Osteoblast (primary cell): ENCODE measurements around the gene PRPSAP2. TPM values are rescaled to one million over a fixed set of nuclear protein-coding genes. Genes with fewer than 3 reads are reported as not detected.

Experiments
- DNase-seq: peaks from one replicate; pipeline ENCODE4 v3.0.0; 2011; ENCODE audit warnings: low spot score, mixed read lengths; ENCODE audit not compliant: insufficient read length; ENCODE audit errors: missing footprints
- H2AFZ ChIP-seq: 2 replicates; pipeline ENCODE4 v1.6.0; 2011; ENCODE audit warnings: mild to moderate bottlenecking, low read length
- H3K27ac ChIP-seq: 2 replicates; pipeline ENCODE4 v1.5.1; 2011; ENCODE audit warnings: mild to moderate bottlenecking, low read depth, low read length, moderate library complexity
- H3K27me3 ChIP-seq: 2 replicates; pipeline ENCODE4 v1.6.0; 2012; ENCODE audit warnings: mild to moderate bottlenecking, control low read depth, inconsistent platforms, low read length, moderate library complexity; ENCODE audit not compliant: insufficient read depth
- H3K36me3 ChIP-seq: 2 replicates; pipeline ENCODE4 v1.5.1; 2011; ENCODE audit warnings: mild to moderate bottlenecking, low read length, control low read depth, moderate library complexity; ENCODE audit not compliant: insufficient read depth
- H3K4me1 ChIP-seq: 2 replicates; pipeline ENCODE4 v1.5.1; 2011; ENCODE audit warnings: mild to moderate bottlenecking, low read length, control low read depth, moderate library complexity; ENCODE audit not compliant: insufficient read depth
- H3K4me2 ChIP-seq: 2 replicates; pipeline ENCODE4 v1.6.0; 2011; ENCODE audit warnings: mild to moderate bottlenecking, low read length; ENCODE audit not compliant: insufficient read depth
- H3K4me3 ChIP-seq: fragments of 200-600 bp; sonication (generic); 3 replicates; pipeline ENCODE4 v1.5.1; 2012; ENCODE audit warnings: mild to moderate bottlenecking, low read length, inconsistent platforms; ENCODE audit not compliant: insufficient read depth
- H3K79me2 ChIP-seq: 2 replicates; pipeline ENCODE4 v1.6.0; 2012; ENCODE audit warnings: mild to moderate bottlenecking, low read length, control low read depth, inconsistent platforms; ENCODE audit not compliant: insufficient read depth
- H3K9me3 ChIP-seq: 2 replicates; pipeline ENCODE4 v1.5.1; 2011; ENCODE audit warnings: low read depth, low read length, control low read depth
- H4K20me1 ChIP-seq: 2 replicates; pipeline ENCODE4 v1.6.0; 2012; ENCODE audit warnings: mild to moderate bottlenecking, low read length, control low read depth; ENCODE audit not compliant: insufficient read depth
- total RNA-seq: library from RNA; depleted of rRNA; stranded (reverse); fragments of >200 nt; gene quantifications from 2 replicates; pipeline ENCODE4 v1.2.3, GENCODE V29; 2012
- TF ChIP-seq, protein P1 (sequence below): IDR thresholded peaks from 2 replicates; pipeline ENCODE4 v1.5.1; 2011; ENCODE audit warnings: mild to moderate bottlenecking, low read depth, low read length, moderate library complexity; ENCODE audit errors: extremely low read depth

Gene PRPSAP2
- total RNA-seq, 1 donor = 23.9 TPM

DNA sequence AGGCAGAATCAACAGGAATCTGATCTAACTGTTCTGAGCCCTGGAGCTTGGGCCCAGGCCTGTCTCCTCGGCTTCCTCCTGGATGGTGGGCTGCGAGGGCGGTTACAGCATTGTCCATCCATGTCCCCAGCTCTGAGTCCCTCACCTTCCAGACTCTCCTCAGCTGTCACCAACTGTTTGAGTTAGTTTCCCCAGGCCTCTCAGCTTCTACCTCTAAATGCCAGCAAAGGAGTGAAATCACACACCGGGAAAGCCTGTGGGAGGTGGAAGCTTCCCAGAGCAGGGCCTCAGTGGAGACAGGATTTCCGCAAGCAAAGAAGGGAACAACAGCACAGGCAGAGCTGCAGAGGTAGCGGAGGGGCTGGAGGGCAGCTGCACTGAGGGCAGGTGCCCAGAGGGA, 9.4 kb upstream of the PRPSAP2 start:
- H3K79me2 ChIP-seq = no peaks in the 10 kb centered on the region
- no peaks in the 10 kb centered on the region for H3K4me1 ChIP-seq
- no peak overlapping the region for H3K4me3 ChIP-seq
- H4K20me1 ChIP-seq = no peaks in the 10 kb centered on the region
- DNase-seq = no peak
- H3K27ac ChIP-seq = no peak overlapping the region
- H3K4me2 ChIP-seq = no peak overlapping the region
- no peaks in the 10 kb centered on the region for H3K9me3 ChIP-seq
- no peak overlapping the region for H2AFZ ChIP-seq
- no peaks in the 10 kb centered on the region for H3K27me3 ChIP-seq
- TF ChIP-seq, protein P1, sequence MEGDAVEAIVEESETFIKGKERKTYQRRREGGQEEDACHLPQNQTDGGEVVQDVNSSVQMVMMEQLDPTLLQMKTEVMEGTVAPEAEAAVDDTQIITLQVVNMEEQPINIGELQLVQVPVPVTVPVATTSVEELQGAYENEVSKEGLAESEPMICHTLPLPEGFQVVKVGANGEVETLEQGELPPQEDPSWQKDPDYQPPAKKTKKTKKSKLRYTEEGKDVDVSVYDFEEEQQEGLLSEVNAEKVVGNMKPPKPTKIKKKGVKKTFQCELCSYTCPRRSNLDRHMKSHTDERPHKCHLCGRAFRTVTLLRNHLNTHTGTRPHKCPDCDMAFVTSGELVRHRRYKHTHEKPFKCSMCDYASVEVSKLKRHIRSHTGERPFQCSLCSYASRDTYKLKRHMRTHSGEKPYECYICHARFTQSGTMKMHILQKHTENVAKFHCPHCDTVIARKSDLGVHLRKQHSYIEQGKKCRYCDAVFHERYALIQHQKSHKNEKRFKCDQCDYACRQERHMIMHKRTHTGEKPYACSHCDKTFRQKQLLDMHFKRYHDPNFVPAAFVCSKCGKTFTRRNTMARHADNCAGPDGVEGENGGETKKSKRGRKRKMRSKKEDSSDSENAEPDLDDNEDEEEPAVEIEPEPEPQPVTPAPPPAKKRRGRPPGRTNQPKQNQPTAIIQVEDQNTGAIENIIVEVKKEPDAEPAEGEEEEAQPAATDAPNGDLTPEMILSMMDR = no peak
- H3K36me3 ChIP-seq = no peaks in the 10 kb centered on the region

DNA sequence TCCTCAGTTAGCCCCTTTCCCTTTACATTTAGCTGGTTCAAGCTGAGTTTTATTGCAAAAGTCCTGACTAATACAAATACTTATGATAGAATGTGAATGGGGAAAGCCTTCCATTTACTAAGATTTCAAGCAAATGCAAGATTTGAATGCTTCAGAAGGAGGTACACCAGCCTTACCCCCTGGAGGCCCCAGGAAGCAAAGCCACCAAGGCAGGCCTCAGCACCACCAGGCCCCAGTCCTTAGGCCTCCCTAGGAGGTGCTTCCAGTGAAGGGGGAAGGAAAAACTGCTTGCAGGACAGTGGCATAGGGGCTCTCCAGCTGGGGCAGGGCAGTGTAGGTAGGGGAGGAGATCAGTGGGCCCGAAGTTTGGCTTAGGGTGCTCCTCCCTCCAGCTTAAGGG, 7.3 kb upstream of the PRPSAP2 start:
- Histone ChIP-seq H3K36me3 (no peaks in the 10 kb centered on the region), H2AFZ (peak overlapping the region; percentile 73), H3K4me3 (no peak overlapping the region), H3K4me1 (peaks cover 10% of the 10 kb centered on the region), H3K9me3 (no peaks in the 10 kb centered on the region), H3K27ac (peak overlapping the region; percentile 10), H3K79me2 (peaks cover 13% of the 10 kb centered on the region), H4K20me1 (no peaks in the 10 kb centered on the region), H3K27me3 (no peaks in the 10 kb centered on the region), H3K4me2 (no peak overlapping the region)
- TF ChIP-seq, protein P1 = no peak
- DNase-seq = no peak

DNA sequence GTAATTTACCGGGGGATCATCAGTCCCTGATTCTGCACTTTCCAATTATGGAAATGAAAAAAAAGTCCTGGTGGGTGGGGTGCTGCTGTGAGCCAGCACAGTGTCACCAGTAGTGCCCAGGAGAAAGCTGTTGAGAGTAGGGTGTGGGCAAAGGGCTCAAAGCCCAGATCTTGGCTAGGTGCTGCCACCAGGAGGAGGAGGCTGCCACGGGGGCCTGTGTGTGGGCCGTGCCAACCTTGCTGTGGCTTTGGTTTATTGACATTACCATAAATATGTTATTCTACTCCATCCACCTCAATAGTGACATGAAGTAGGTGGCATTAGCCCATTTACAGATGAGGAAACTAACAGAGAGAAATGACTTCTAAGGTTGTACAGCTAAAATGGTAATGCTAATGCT, 6.7 kb upstream of the PRPSAP2 start:
- H3K4me1 ChIP-seq = peaks cover 12% of the 10 kb centered on the region
- no peaks in the 10 kb centered on the region for H3K27me3 ChIP-seq
- no peak overlapping the region for H3K27ac ChIP-seq
- TF ChIP-seq, protein P1 = no peak
- H3K36me3 ChIP-seq = no peaks in the 10 kb centered on the region
- H4K20me1 ChIP-seq = no peaks in the 10 kb centered on the region
- DNase-seq = no peak
- H3K79me2 ChIP-seq = peaks cover 15% of the 10 kb centered on the region
- peak overlapping the region; percentile 73 for H2AFZ ChIP-seq
- H3K4me2 ChIP-seq = no peak overlapping the region
- H3K9me3 ChIP-seq = no peaks in the 10 kb centered on the region
- no peak overlapping the region for H3K4me3 ChIP-seq

DNA sequence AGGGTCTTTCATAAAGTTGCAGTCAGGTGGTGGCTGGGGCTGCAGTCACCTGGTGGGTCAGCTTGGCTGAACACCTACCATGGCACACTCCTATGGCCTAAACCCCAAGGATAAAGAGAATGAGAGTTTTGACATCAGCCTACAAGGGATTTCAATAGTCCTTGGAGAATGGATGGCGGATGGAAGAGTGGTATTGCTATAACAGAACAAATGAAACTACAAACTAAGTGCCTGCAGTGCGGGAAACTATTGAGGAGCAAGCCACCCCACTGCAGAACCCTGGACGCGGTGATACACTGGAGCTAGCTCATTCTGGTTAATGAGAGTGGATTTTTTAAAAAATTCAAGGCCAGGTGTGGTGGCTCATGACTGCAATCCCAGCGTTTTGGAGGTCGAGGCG, 3.0 kb upstream of the PRPSAP2 start:
- H3K4me1 ChIP-seq = peaks cover 25% of the 10 kb centered on the region
- H3K4me2 ChIP-seq = peak overlapping the region; percentile 86
- no peaks in the 10 kb centered on the region for H3K36me3 ChIP-seq
- H4K20me1 ChIP-seq = no peaks in the 10 kb centered on the region
- TF ChIP-seq, protein P1 = no peak
- H3K4me3 ChIP-seq = no peak overlapping the region
- no peak overlapping the region for H3K27ac ChIP-seq
- H3K79me2 ChIP-seq = peaks cover 22% of the 10 kb centered on the region
- DNase-seq = no peak
- no peak overlapping the region for H2AFZ ChIP-seq
- no peaks in the 10 kb centered on the region for H3K9me3 ChIP-seq
- no peaks in the 10 kb centered on the region for H3K27me3 ChIP-seq
